ENCODE data around the gene JUND.

Gene JUND

DNA sequence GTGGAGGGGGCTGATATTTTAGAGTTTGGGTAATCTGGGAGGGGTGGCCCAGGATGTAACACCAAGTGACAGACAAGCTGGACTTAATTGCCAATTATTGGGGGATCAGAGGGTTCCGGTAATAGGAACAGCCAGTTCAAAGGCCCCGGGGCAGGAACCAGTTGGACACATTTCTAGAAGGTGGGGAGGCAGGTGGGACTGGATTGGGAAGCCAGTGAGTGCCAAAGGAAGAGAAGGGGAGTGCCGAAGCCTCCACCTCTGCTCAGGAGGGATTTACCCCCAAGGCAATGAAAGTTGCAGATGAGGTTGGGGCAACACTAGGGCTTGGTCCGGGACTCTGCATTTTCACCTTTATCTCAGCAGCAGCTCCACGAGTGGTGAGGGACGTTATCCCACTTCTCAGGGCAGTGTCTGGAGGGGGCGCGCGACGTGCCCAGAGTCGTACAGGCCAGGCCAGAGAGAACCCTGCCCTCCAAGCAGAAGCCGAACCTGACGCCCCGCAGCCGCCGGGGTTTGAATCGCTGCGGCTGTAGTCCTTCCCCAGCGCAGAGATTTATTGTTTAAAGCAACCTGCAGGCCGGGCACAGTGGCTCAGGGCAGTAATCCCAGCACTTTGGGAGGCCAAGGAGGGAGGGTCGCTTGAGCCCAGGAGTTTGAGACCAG, 5.7 kb upstream of the JUND start:
- H3K9ac ChIP-seq (ENCODE audit: low read length): no peak overlapping the region
- H3K9me3 ChIP-seq (ENCODE audit: control insufficient read depth, low read length): no peaks in the 10 kb centered on the region
- no peak for DNase-seq (ENCODE audit: low read depth)
- no peak overlapping the region for H3K4me3 ChIP-seq (ENCODE audit: low read length)
- H3K36me3 ChIP-seq (ENCODE audit: control insufficient read depth, insufficient read depth, low read length, severe bottlenecking): no peaks in the 10 kb centered on the region
- H3K4me1 ChIP-seq (ENCODE audit: control insufficient read depth, insufficient read depth, low read length): peaks cover 25% of the 10 kb centered on the region
- H3K27me3 ChIP-seq (replicated peaks; ENCODE audit: control insufficient read depth, insufficient read depth, low read length): no peaks in the 10 kb centered on the region

GRCh38 chr19:18284712-18285360, 3.4 kb upstream of the JUND start:
- no peaks in the 10 kb centered on the region for H3K9me3 ChIP-seq (ENCODE audit: control insufficient read depth, low read length)
- no peaks in the 10 kb centered on the region for H3K27me3 ChIP-seq (replicated peaks; ENCODE audit: control insufficient read depth, insufficient read depth, low read length)
- H3K9ac ChIP-seq (ENCODE audit: low read length): peak overlapping the region; percentile 51
- no peaks in the 10 kb centered on the region for H3K36me3 ChIP-seq (ENCODE audit: control insufficient read depth, insufficient read depth, low read length, severe bottlenecking)
- H3K4me1 ChIP-seq (ENCODE audit: control insufficient read depth, insufficient read depth, low read length): peaks cover 14% of the 10 kb centered on the region
- no peak overlapping the region for H3K4me3 ChIP-seq (ENCODE audit: low read length)
- no peak for DNase-seq (ENCODE audit: low read depth)

- no peak for DNase-seq (ENCODE audit: low read depth)
- no peaks in the 10 kb centered on the region for H3K9me3 ChIP-seq (ENCODE audit: control insufficient read depth, low read length)
- H3K9ac ChIP-seq (ENCODE audit: low read length): peak overlapping the region; percentile 37
- no peaks in the 10 kb centered on the region for H3K36me3 ChIP-seq (ENCODE audit: control insufficient read depth, insufficient read depth, low read length, severe bottlenecking)
- no peak overlapping the region for H3K4me3 ChIP-seq (ENCODE audit: low read length)
- H3K4me1 ChIP-seq (ENCODE audit: control insufficient read depth, insufficient read depth, low read length): peaks cover 22% of the 10 kb centered on the region
- no peaks in the 10 kb centered on the region for H3K27me3 ChIP-seq (replicated peaks; ENCODE audit: control insufficient read depth, insufficient read depth, low read length)
Observed at GRCh38 chr19:18283338-18283737, 1.9 kb upstream of the JUND start.

GRCh38 chr19:18282788-18283141, 1.3 kb upstream of the JUND start:
- Histone ChIP-seq H3K4me3 (ENCODE audit: low read length) (peak overlapping the region; percentile 79), H3K27me3 (replicated peaks; ENCODE audit: control insufficient read depth, insufficient read depth, low read length) (no peaks in the 10 kb centered on the region), H3K4me1 (ENCODE audit: control insufficient read depth, insufficient read depth, low read length) (peaks cover 28% of the 10 kb centered on the region), H3K36me3 (ENCODE audit: control insufficient read depth, insufficient read depth, low read length, severe bottlenecking) (no peaks in the 10 kb centered on the region), H3K9ac (ENCODE audit: low read length) (peak overlapping the region; percentile 96), H3K9me3 (ENCODE audit: control insufficient read depth, low read length) (no peaks in the 10 kb centered on the region)
- DNase-seq (ENCODE audit: low read depth): no peak

GRCh38 chr19:18282021-18282787, 782 bp upstream of the JUND start:
- no peak for DNase-seq (ENCODE audit: low read depth)
- peaks cover 28% of the 10 kb centered on the region for H3K4me1 ChIP-seq (ENCODE audit: control insufficient read depth, insufficient read depth, low read length)
- H3K9me3 ChIP-seq (ENCODE audit: control insufficient read depth, low read length): no peaks in the 10 kb centered on the region
- peak overlapping the region; percentile 96 for H3K9ac ChIP-seq (ENCODE audit: low read length)
- H3K36me3 ChIP-seq (ENCODE audit: control insufficient read depth, insufficient read depth, low read length, severe bottlenecking): no peaks in the 10 kb centered on the region
- peak overlapping the region; percentile 79 for H3K4me3 ChIP-seq (ENCODE audit: low read length)
- H3K27me3 ChIP-seq (replicated peaks; ENCODE audit: control insufficient read depth, insufficient read depth, low read length): no peaks in the 10 kb centered on the region

DNA sequence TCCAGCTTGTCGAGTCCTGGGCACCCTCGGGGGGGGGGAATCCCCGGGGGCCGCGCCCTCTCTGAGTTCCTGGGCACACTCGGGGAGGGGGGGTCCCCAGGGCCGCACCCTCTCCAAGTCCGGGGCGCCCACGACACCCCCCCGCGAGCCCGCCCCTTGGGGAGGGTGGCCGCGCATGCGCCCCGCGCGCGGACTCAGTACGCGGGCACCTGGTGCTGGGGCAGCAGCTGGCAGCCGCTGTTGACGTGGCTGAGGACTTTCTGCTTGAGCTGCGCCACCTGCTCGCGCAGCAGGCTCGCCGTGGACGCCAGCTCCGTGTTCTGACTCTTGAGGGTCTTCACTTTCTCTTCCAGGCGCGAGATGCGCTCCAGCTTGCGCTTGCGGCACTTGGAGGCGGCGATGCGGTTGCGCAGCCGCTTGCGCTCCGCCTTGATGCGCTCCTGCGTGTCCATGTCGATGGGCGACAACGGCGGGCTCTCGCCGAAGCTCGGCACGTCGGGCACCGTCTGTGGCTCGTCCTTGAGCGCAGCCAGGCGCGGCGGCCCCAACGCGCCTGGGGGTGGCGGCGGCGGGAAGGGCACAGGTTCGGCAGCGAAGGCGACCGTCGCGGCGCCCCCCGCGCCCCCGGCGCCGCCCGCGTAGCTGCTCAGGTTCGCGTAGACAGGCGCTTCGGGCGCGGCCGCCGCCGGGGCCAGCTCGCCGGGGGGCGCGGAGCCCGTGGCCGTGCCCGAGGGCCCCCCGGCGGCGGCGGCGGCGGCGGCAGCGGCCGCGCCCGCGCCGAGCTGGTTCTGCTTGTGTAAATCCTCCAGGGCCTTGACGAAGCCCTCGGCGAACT, 958 bp downstream of the JUND start:
- peak; percentile 76 for DNase-seq (ENCODE audit: low read depth)
- H3K9me3 ChIP-seq (ENCODE audit: control insufficient read depth, low read length): no peaks in the 10 kb centered on the region

DNA sequence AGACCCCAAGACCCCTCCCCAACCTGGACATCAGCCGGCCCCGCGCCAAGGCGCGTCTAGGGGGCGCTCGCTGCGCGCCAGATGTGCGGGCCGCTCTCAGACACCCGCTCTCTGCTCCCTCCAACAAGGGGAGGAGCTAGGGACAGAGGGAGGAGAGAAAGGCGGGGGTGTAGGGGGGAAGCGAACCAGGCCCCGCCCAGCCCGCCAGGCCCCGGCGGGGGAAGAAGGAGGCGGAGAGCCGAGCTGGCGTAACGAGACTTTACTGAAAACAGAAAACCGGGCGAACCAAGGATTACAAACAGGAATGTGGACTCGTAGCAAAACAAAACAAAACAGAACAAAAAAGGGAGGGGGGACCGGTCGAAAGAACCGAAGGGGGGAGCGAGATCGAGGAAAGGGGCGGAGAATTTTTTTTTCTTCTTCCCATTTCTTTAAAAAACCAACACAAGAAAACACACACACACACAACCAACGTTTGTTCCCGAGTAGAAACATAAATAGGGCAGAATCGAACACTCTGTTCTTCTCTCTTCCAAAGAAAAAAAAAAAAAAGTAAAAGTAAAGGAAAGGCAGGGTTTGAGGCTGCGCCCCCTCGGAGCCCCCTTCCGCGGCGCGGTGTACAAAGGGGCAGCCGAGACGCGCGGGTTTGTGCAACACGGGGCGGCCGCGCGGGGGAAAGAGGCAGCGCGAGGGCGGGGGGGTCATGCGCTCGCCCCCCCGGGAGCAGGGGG, 1.7 kb downstream of the JUND start:
- Histone ChIP-seq H3K36me3 (ENCODE audit: control insufficient read depth, insufficient read depth, low read length, severe bottlenecking) (no peaks in the 10 kb centered on the region), H3K4me3 (ENCODE audit: low read length) (peak overlapping the region; percentile 99), H3K9ac (ENCODE audit: low read length) (peak overlapping the region; percentile 99), H3K9me3 (ENCODE audit: control insufficient read depth, low read length) (no peaks in the 10 kb centered on the region), H3K4me1 (ENCODE audit: control insufficient read depth, insufficient read depth, low read length) (peaks cover 38% of the 10 kb centered on the region), H3K27me3 (replicated peaks; ENCODE audit: control insufficient read depth, insufficient read depth, low read length) (no peaks in the 10 kb centered on the region)
- peak; percentile 95 for DNase-seq (ENCODE audit: low read depth)

More for the DNA sequence above, 958 bp downstream of the JUND start:
- H3K27me3 ChIP-seq (replicated peaks; ENCODE audit: control insufficient read depth, insufficient read depth, low read length): no peaks in the 10 kb centered on the region
- H3K4me3 ChIP-seq (ENCODE audit: low read length): peak overlapping the region; percentile 99
- peaks cover 35% of the 10 kb centered on the region for H3K4me1 ChIP-seq (ENCODE audit: control insufficient read depth, insufficient read depth, low read length)
- peak overlapping the region; percentile 99 for H3K9ac ChIP-seq (ENCODE audit: low read length)
- no peaks in the 10 kb centered on the region for H3K36me3 ChIP-seq (ENCODE audit: control insufficient read depth, insufficient read depth, low read length, severe bottlenecking)

- peaks cover 43% of the 10 kb centered on the region for H3K4me1 ChIP-seq (ENCODE audit: control insufficient read depth, insufficient read depth, low read length)
- H3K4me3 ChIP-seq (ENCODE audit: low read length): peak overlapping the region; percentile 99
- no peaks in the 10 kb centered on the region for H3K27me3 ChIP-seq (replicated peaks; ENCODE audit: control insufficient read depth, insufficient read depth, low read length)
Observed at GRCh38 chr19:18279266-18279515, 2.2 kb downstream of the JUND start.

GRCh38 chr19:18278521-18279265, 2.7 kb downstream of the JUND start:
- no peaks in the 10 kb centered on the region for H3K36me3 ChIP-seq (ENCODE audit: control insufficient read depth, insufficient read depth, low read length, severe bottlenecking)
- no peaks in the 10 kb centered on the region for H3K27me3 ChIP-seq (replicated peaks; ENCODE audit: control insufficient read depth, insufficient read depth, low read length)
- DNase-seq (ENCODE audit: low read depth): peak; percentile 62
- peaks cover 46% of the 10 kb centered on the region for H3K4me1 ChIP-seq (ENCODE audit: control insufficient read depth, insufficient read depth, low read length)
- peak overlapping the region; percentile 99 for H3K4me3 ChIP-seq (ENCODE audit: low read length)
- H3K9ac ChIP-seq (ENCODE audit: low read length): peak overlapping the region; percentile 99
- H3K9me3 ChIP-seq (ENCODE audit: control insufficient read depth, low read length): no peaks in the 10 kb centered on the region

More at GRCh38 chr19:18279266-18279515, 2.2 kb downstream of the JUND start:
- H3K36me3 ChIP-seq (ENCODE audit: control insufficient read depth, insufficient read depth, low read length, severe bottlenecking): no peaks in the 10 kb centered on the region
- H3K9me3 ChIP-seq (ENCODE audit: control insufficient read depth, low read length): no peaks in the 10 kb centered on the region
- peak overlapping the region; percentile 99 for H3K9ac ChIP-seq (ENCODE audit: low read length)
- no peak for DNase-seq (ENCODE audit: low read depth)

- Histone ChIP-seq H3K9me3 (ENCODE audit: control insufficient read depth, low read length) (no peaks in the 10 kb centered on the region), H3K4me1 (ENCODE audit: control insufficient read depth, insufficient read depth, low read length) (peaks cover 36% of the 10 kb centered on the region), H3K27me3 (replicated peaks; ENCODE audit: control insufficient read depth, insufficient read depth, low read length) (no peaks in the 10 kb centered on the region), H3K9ac (ENCODE audit: low read length) (peak overlapping the region; percentile 47), H3K36me3 (ENCODE audit: control insufficient read depth, insufficient read depth, low read length, severe bottlenecking) (no peaks in the 10 kb centered on the region), H3K4me3 (ENCODE audit: low read length) (peak overlapping the region; percentile 25)
- peak; percentile 95 for DNase-seq (ENCODE audit: low read depth)
Observed at GRCh38 chr19:18274781-18275356, 6.6 kb downstream of the JUND start.
